Stimulated activated CD4-positive, alpha-beta T cell treated with anti-CD3 and anti-CD28 coated beads, Interleukin-4, amount 100 ng/mL, for 1 hour (primary cell): ENCODE results near the gene JPT2.
A peak's percentile ranks its signal among the peaks of the same experiment; 100 is the strongest.
"Not testable (repeated sequence)": the region's sequence is repeated elsewhere in the genome, so short reads cannot be mapped to it uniquely, and the experiment has no call there.

Experiments
- DNase-seq: peaks from one replicate; pipeline ENCODE4 v3.0.0-alpha.2; 2020

JPT2 gene

DNA sequence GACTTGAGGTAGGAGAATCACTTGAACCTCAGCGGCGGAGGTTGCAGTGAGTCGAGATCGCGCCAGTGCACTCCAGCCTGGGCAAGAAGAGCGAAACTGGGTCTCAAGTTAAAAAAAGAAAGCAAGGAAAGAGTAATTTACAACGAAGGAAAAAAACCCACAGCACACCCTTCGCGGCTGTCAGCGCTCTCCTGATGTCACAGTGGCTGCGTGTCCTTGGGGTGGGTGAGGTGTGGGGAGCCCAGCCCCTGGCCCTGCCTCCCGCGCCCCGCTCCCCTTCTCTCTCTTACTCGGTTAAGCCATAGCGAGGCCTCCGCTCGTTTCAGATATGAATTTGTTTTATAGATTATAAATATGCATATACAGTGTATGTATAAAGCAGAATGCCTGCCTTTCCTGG is 740 bp upstream of the JPT2 start:
- no peak for DNase-seq

- peak; percentile 61 for DNase-seq
These were observed 520 bp downstream of the JPT2 start for GRCh38 chr16:1678500-1679098.

DNA sequence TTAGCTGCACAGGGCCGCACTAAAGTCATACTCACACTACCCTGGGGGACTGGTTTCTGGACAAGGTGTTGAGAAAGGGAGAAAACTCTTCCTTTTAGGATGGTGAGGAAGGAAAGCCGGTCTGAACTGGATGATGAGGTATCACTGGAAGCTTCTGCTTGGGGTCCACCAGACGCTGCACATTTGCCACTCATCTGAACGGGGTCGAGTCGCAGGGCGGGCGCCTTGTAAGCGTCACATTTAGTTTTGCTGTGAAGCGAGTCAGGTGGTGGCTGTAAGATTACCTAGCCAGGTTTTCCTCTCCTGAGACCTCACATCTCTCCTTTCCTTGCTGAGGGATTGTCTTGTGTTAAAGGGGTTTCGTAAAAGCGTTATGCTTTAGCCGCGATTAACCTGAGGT is 2.3 kb downstream of the JPT2 start:
- DNase-seq, result no peak

DNA sequence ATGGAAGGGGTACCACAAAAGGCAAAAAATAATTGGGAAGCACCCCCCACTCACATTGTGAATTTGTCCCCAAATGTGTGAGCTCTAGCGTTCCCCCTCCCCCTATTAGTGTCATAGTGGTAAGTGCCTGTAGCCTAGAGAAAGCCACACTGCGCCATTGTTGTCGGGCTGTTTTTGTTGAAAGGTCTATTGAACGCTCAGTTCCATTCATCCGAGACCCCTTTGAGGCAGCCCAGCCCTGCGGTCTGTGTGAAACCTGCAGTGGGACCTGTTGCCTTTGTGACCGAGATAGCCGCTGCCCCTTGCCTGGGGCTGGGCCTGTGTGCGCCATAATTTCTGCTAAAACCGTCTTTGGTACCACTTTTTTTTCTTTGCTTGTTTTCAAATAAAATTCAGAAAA is 3.0 kb downstream of the JPT2 start:
- no peak for DNase-seq

GRCh38 chr16:1687427-1688316 is 9.6 kb downstream of the JPT2 start:
- no peak for DNase-seq

DNA sequence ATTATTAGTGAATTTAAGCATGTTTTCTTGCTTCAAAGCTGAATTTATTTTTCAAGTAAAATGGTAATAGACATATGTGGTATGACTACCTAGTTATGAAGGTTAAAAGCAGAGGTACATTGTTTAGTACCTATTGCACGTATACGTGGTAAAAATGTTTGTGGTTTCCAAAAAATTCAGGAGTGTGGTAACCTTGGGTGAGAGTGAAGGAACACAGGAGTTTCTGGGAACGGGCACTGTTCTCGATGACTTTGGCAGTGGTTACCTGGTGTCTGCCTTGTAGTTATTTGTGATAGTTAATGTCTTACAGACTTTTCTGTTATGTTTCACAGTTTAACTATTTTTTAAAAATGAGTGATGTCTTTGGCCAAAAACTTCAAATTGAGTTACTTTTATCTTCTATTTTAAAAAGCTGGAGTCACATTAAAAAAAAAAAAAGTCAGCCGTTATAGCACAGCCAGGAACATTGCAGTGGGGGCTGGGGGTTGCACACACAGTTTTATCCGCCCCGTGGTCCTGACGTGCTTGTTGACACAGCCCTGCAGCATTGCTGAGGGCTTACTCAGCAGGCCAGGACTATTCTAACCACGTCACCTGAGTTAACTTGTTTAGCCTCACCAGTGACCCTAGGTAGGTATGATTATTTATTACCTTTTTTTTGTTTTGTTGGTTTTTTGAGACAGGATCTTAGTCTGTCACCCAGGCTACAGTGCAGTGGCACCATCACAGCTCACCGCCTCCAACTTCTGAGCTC is 10.9 kb downstream of the JPT2 start:
- no peak for DNase-seq

- no peak for DNase-seq
These were observed 11.8 kb downstream of the JPT2 start for GRCh38 chr16:1689853-1690252.

GRCh38 chr16:1690810-1691209 is 12.7 kb downstream of the JPT2 start:
- DNase-seq, result no peak

DNA sequence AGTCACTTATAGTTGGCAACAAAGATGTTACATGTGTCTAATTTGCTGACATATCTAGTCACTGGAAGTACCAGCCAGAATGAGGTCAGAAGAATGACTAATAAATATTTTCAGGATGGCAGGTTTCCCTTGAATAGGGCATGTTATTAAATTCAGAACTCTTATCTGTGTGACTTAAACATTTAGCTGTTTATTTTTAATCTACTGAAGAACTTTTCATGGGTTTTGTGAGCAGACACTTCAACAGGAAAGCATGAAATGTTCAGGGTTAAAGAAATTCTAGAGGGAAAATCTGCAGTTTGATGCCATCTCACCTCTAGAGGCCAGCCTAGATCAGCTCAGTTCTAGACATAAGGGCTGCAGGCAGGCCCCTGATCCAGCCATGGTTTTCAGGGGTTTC is 13.2 kb downstream of the JPT2 start:
- DNase-seq, result no peak

DNA sequence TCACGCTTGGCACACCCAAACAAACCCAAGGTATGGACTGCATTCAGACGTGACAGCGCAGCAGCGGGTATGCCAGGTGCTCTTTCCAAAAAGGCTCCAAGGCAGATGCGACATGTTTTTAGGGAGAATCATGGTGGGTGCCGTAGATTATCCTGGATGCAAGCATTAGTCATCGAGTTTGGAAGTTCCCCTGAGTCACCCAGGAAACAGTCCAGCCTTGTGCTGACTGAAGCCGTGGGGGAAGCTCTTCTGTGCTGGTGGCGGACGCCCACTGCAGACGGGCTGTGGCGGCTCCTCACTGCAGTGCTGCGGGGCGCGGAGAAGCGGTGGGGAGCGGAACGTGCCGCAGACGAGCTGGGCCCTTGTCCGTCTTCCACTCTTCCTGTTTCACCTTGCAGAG is 13.9 kb downstream of the JPT2 start:
- DNase-seq, result no peak

DNA sequence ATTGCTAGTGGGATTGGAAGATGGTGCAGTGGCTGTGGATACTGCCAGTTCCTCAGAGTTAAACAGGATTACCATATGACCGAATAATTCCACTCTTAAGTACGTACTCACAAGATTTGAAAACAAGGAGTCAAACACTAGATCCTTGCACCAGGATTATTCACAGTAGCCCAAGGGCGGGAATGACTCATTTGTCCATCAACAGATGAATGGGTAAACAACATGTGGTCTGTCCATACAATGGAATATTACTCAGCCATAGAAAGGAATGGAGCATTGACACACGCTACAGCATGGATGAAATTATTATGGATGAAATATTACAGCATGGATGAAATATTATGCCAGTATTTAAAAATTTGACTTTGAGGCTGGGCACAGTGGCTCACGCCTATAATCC is 18.8 kb downstream of the JPT2 start:
- no peak for DNase-seq

DNA sequence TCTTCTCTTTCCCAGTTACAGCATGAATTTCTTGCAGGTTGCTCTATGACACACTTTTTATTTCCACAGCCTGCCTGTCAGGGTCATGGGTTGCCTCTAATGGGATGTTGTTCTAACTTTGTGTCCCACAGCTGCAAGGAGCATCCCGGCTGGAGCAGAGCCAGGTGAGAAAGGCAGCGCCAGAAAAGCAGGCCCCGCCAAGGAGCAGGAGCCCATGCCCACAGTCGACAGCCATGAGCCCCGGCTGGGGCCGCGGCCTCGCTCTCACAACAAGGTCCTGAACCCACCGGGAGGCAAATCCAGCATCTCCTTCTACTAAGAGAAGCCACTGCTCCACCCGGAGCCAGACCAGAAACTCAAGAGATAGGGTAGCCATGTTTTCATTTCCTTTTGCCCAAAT is 20.6 kb downstream of the JPT2 start:
- no peak for DNase-seq

- no peak for DNase-seq
These were observed 22.2 kb downstream of the JPT2 start for GRCh38 chr16:1700246-1700645.

GRCh38 chr16:1701216-1701878 is 23.3 kb downstream of the JPT2 start:
- no peak for DNase-seq

DNA sequence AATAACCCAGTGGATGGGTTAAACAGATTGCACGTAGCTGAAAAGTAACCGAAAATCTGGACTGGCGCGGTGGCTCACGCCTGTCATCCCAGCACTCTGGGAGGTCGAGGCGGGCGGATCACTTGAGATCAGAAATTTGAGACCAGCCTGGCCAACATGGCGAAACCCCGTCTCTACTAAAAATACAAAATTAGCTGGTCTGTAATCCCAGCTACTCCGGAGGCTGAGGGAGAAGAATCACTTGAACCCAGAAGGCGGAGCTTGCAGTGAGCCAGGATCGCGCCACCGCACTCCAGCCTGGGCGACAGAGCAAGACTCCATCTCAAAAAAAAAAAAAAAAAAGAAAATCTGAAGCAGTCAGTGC is 27.2 kb downstream of the JPT2 start:
- not testable (repeated sequence) for DNase-seq

DNA sequence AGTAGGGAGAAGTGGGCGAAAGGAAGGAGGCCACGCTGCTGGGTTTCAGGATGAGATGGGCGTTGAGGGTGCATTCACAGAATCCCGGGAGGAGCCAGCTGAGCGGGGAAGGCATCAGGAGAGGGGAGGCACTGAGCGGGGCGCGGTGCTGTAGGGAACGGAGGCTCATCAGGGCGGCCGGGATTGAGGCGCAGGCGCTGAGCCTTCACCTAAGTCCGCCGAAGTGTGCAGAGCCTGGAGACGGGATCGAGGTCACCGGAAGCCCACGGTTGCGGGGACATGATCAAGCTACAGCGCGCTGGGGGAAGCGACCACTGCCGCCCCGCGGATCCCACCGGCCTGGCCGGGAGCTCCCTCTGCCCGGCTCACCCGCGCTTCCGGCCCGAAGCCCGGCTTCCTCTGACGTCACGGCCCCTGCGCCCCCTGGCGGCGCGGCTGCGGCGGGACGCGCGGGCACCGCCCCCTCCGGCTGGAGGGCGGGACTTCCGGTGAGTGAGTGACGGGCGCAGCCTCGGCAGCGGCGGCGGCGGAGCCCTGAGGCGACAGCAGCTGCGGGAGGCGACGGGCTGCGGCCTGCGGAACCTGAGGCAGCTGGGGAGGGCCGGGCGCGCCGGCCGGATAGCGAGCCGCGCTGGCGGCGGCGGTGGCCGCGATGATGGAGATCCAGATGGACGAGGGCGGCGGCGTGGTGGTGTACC is 27.8 kb downstream of the JPT2 start, which contains the start of gene MAPK8IP3:
TSS of gene MAPK8IP3 (plus strand) at position 508 of the 698 bp plus-strand sequence. CDS start at position 653, 145 bp downstream.
- DNase-seq, result peak; percentile 95

DNA sequence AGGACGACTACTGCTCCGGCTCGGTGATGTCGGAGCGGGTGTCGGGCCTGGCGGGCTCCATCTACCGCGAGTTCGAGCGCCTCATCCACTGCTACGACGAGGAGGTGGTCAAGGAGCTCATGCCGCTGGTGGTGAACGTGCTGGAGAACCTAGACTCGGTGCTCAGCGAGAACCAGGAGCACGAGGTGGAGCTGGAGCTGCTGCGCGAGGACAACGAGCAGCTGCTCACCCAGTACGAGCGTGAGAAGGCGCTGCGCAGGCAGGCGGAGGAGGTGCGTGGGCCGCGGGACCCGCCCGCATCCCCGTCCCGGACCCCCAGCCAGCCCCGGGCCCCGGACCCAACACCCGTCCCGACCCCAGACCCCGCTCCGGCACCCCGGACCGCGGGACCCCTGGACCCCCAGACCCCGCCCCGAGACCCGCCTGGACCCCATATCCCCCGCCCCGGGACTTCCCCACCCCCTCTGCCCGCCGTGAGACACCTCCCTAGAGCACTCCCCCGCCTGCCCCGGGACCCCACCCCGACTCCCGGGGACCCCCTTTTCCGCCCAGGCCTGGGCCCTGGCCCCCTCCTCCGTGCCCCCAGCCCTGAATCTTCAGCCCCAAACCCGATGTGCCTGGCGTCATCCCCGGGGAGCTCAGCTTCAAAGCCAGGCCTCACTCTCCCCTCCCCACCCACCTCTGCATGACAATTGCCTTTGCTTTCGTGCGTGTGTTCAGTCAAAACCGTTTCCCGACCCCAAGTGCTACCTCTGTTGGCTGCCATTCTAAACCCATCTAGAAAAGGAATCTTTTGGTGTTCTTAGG is 28.5 kb downstream of the JPT2 start:
- DNase-seq, result peak; percentile 54

DNA sequence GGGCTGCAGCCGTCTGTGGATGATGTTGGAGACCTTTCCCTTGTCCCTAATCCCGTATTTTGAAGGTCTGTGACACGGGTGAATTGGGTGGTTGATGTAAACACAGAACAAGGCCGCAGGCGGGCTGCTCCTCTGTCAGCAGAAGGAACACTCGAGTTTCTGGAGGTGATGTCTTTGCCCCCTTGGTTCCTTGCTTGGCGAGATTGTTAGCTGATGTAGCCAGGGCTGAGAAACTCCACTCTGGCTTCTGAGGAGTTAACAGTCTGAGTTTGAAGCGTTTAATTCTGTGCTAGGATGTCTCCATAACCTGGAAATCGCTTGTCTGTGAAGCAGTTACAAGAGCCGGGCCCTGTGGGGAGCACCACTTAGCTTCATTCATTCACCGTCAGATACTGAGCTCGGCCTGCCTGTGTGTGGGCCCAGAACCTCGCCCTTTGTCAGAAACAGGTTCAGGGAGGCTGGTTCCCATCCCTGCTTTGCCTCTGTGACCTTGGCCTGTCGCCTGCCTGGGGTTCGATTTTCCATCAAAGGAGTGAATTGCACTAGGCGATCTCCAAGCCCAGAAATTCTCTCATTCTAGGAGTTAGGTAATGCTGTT is 29.2 kb downstream of the JPT2 start:
- DNase-seq, result no peak

- no peak for DNase-seq
These were observed 30.1 kb downstream of the JPT2 start for GRCh38 chr16:1708083-1708767.

DNA sequence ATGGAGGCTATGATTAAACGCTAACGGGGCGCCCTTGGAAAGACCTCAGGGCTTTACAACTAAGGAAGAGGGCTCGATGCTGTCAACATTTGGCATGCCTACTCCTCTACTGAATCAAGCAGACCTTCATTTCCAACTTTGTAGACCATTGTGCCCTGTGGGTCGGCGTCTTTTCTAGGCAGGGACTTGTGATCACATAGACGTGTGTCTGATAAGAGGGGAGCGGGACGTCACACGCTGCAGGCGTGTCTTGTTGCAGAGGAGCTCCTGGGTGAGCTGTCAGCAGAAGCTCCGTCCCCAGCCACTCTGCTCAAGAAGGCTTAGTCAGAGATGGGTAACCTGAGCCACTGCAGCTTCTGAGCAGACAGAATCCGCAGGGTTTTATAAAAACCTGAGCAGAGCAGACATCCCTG is 30.7 kb downstream of the JPT2 start:
- no peak for DNase-seq

GRCh38 chr16:1709356-1709755 is 31.3 kb downstream of the JPT2 start:
- DNase-seq, result no peak
